GM18519 (cell line): ENCODE data around the gene REV3L.

Experiments
- ATAC-seq: cut with Tn5 transposase; IDR thresholded peaks from one replicate; pipeline ENCODE4 v1.9.1; 2021; ENCODE audit warnings: mild to moderate bottlenecking, moderate library complexity; ENCODE audit not compliant: unreplicated experiment, low FRiP score

The REV3L gene

GRCh38 chr6:111472933-111473435 is 10.0 kb downstream of the REV3L start:
- ATAC-seq, result no peak

GRCh38 chr6:111471958-111472357 is 11.1 kb downstream of the REV3L start:
- ATAC-seq, result no peak

- no peak for ATAC-seq
Measured at GRCh38 chr6:111471533-111471932, 11.5 kb downstream of the REV3L start.

DNA sequence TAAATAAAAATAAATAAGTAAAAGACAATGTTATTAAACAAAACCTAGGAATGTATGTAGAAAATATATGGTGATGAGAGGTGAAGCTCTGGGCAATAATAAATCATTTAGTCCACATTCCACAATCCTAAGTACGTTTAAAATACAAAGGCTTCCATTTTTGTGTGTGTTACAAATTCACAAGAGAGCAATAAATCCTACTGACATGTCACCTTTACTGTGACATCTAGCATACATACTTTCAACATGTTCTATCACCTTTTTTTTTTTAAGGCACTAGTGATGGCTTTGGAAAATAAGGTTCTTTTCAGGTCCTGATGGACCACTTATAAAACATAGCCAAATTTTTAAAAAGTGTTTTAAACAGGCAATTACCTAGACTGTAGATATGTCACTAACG is 12.0 kb downstream of the REV3L start:
- ATAC-seq, result no peak

- ATAC-seq, result no peak
Measured at GRCh38 chr6:111469543-111469942, 13.5 kb downstream of the REV3L start.

DNA sequence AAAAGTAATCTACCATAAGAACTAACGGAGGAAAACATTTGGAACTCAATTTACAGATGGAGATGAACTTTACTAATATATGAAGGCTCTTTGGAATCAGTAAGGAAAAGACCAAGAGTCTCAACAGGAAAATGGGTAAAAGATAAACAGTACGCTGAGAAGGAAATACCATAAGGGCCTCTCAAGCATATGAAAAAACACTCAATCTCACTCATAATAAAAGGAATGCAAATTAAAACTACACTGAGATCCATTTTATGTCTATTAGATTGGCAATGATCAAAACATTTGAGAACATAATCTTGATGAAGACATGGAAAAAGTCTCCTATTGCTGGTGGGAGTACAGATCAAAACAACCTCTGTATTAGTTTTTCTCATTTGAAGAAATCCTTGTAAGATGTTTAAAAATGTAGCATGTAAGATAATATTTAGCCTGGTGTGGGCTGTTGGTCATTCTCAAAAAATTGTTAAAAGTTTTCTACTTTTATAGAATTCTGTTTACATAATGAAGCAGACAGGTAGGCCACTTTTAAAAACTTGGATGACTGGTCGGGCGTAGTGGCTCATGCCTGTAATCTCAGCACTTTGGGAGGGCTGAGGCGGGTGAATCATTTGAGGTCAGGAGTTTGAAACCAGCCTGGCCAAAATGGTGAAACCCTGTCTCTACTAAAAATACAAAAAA is 14.5 kb downstream of the REV3L start:
- ATAC-seq, result no peak

DNA sequence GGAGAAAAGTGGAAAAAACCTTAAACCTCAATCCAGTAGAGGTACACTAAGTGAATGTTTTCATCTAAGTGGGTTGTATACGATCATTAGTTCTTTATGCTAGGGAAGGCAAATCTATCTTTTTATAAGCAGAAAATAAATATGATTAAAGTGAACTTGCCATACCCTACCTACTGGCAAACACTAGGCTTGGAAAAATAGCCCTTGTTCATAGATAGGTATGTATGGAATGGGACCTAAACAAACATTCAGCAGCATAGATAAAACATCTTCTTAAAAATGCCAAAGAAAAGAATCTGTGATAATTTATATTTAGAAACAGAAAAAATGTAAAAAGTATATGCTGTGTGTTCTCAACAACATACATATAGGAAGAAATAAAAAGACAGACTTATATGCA is 18.8 kb downstream of the REV3L start:
- no peak for ATAC-seq

DNA sequence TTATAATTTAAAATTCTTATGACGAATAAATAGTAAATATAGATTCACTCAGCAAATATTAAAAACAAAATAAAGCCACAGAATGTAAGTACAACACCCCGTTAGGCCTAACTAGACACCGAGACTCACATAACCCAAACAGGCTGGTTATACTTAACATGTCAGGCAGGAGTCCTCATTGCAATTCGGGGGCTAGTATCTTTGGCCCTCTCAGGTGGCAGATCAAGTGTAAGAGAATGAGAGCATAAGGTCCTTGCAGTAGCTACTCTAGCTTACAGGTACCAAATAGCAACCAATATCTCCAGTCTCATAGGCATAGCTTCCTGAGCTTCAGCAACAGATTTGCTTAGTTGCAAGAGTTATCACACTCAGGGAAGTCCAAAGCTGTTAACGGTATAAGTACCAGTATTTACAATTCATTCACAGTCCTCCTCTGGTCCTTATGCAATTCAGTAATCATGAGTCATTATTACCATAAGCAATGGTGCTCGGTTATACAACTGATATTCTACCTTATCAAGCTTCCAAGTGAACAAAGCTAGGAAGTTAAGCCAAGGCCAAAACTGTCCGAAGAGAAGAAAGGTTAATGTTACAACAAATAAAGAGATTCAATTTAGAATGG is 20.1 kb downstream of the REV3L start:
- ATAC-seq, result no peak

DNA sequence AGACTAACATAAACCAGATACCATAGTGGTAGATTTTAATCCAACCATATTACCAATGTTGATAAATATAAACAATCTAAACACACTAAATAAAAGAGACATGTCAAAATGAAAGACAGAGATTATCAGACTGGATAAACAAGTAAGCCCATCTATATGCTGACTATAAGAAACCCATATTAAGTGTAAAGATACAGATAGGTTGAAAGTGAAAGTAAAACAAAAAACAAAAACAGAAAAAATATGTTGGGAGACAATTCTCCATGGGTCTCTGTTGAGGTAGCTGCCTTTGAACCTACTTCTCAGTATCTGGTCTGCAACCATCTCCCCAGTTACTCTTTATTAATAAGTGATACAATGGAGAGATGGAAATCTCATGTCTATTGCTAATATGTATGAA is 21.2 kb downstream of the REV3L start:
- no peak for ATAC-seq

- no peak for ATAC-seq
Measured at GRCh38 chr6:111458670-111459232, 24.3 kb downstream of the REV3L start.

DNA sequence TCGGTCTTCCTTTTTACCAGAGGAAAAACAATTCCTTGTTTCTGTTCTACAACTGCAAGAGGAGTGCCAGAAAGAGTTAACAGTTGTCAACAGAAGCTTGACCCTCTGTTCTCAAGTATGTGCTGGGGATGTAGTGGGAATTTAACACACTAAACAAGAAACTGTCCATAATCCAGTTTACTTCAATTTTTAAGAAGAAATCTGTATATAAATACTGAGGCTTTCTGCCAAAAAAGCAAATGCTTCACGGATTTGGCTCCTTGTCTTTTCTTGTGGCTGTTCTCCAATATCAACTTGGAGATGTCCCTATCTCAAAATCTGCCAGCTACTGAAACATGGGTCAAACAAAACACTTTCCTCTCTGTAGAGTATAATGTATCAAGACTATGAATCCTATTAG is 26.8 kb downstream of the REV3L start:
- no peak for ATAC-seq

GRCh38 chr6:111450636-111451035 is 32.4 kb downstream of the REV3L start:
- no peak for ATAC-seq

DNA sequence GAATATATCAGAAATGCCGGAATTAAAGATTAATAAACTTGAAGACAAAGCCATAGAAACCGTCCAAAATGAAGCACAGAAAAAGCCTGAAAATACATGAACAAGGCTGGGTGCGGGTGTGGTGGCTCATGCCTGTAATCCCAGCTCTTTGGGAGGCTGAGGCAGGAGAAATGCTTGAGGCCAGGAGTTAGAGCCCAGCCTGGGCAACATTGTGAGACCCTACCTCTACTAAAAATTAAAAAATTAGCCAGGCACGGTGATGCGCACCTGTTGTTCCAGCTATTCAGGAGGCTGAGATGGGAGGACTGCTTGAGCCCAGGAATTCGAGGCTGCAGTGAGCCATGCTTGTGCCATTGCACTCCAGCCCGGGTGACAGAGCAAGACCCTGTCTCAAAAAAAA is 32.9 kb downstream of the REV3L start:
- ATAC-seq, result no peak

DNA sequence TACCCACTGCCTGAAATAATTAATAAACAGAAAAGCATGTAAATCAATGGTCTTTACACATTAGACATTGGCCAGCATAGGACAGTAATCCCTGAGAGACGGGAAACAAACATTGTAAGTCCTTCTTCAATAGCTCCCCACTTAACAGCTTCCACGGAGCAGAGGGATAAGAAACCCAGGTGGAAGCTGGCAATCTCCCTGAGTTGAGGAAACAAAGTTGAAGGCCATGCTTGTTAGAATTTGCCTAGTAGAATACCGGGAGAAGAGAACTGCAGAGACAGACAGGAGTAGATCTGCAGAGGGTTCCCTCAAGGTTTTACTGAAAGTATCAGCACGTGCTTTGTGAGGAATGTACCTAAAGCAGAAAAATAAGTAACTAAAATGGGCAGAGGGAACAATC is 33.9 kb downstream of the REV3L start:
- no peak for ATAC-seq

DNA sequence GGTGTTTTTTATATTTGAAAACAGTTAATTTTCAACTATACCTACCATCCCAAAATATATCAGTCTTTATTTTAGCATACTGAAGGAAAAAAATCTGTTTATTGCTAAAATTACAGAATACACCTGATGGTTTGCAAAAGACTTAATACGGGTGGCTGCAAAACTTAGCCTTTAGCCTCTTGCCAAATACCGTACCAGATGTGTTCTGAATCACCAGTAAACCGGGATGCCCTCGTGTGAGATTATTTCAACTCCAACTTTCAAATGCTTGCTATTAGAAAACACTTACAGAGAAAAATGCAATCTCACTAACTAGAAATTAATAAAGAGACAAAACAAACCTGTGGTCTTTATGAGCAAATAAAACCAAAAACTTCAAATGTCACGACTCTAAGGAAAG is 36.0 kb downstream of the REV3L start:
- no peak for ATAC-seq

DNA sequence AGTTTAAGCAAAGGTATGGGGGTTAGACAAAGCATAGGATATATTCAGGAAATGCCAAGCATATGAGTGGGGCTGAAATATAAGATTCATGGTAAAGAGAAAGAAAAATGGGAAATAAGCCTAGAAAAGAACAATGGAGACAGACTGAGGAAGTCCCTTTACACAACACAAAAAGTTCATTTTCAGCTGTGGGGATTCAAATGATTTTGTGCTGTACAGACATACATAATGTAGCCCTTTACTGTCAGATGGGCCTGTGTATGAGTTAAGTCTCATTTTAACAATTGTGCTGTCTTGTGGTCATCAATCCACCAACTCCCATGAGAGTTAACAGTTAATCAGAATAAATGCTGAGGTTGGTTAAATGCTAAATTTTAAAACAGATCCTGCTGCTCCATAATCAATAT is 37.2 kb downstream of the REV3L start:
- no peak for ATAC-seq

GRCh38 chr6:111444794-111445193 is 38.2 kb downstream of the REV3L start:
- no peak for ATAC-seq

DNA sequence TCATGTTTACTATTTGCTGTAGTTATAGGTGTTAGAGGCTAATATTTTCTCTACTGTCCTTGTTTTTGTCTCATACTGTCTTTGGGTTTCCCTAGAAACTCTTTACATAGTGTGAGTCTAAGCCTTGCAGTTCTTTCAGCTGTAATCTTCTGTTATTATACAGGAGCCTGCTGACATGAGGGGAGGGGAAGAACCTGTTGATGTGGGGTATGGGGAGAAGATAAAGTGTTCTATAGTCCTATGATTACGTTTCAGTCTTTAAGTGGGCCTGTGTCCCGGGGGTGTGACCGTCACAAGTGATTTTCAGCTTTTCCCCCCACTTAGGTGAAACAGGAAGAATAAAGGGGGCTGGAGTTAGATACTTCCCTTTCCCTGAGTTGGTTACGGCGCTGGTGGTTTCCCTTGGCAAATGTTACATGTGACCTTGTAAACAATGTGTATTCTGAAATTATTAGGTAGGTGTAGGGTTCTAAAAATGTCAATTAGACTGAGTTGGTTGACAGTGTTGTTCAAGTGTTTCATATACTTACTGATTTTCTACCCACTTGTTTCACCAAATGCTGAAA is 41.3 kb downstream of the REV3L start:
- ATAC-seq, result no peak

DNA sequence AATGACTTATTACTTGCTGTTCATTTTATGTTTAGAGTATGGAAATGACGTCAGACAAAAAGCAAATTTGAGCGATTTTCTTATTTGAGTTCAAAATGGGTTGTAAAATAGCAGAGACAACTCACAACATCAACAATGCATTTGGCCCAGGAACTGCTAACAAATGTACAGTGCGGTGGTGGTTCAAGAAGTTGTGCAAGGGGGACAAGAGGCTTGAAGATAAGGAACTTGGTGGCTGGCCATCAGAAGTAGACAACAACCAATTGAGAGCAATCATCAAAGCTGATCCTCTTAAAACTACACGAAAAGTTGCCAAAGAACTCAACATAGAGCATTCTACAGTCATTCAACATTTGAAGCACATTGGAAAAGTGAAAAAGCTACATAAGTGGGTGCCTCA is 43.8 kb downstream of the REV3L start:
- no peak for ATAC-seq

- no peak for ATAC-seq
Measured at GRCh38 chr6:111437573-111437972, 45.4 kb downstream of the REV3L start.

- ATAC-seq, result no peak
Measured at GRCh38 chr6:111432511-111432910, 50.5 kb downstream of the REV3L start.
